K562 (cell line): Measurements from ENCODE around the gene MRPS10.

ENCODE experiments used
- ELF1 ChIP-seq: fragments of 200-800 bp; sonication (Bioruptor generic); IDR thresholded peaks from 2 replicates; pipeline ENCODE4 v1.6.1; 2016; ENCODE audit warnings: missing genetic modification characterization, missing compliant biosample characterization
- JUNB ChIP-seq: fragments of 450-650 bp; formaldehyde crosslinking; conservative IDR thresholded peaks from 2 replicates; pipeline ENCODE4 v1.4.0; 2020; ENCODE audit warnings: mild to moderate bottlenecking
- NFYB ChIP-seq: IDR thresholded peaks from 2 replicates; pipeline ENCODE4 v1.6.1; 2011; ENCODE audit warnings: mild to moderate bottlenecking, moderate library complexity; ENCODE audit not compliant: insufficient read length; ENCODE audit errors: extremely low read depth
- POU5F1 ChIP-seq: fragments of 150-350 bp; IDR thresholded peaks from 2 replicates; pipeline ENCODE4 v1.6.1; 2014; ENCODE audit warnings: borderline replicate concordance, low read length, low read depth, mild to moderate bottlenecking; ENCODE audit not compliant: partially characterized antibody
- YBX1 ChIP-seq: fragments of 450-650 bp; IDR thresholded peaks from 2 replicates; pipeline ENCODE4 v1.7.1; 2016; ENCODE audit warnings: mild to moderate bottlenecking
- TF ChIP-seq, protein P1 (sequence below), 3 experiments: IDR thresholded peaks in 2 of 3; conservative IDR thresholded peaks in 1 of 3; 2 replicates each; pipeline ENCODE4 v1.5.1; 2011 to 2012; ENCODE audit warnings: low read length in 3 of 3, mild to moderate bottlenecking in 3 of 3, control low read depth in 2 of 3, improper control_type of control experiment in 1 of 3, inconsistent platforms in 1 of 3, low read depth in 1 of 3, mixed read lengths in 1 of 3, moderate library complexity in 1 of 3; ENCODE audit not compliant: insufficient read depth in 2 of 3
- TF ChIP-seq, protein P2 (sequence below): sonication (generic); formaldehyde crosslinking; IDR thresholded peaks from 2 replicates; pipeline ENCODE4 v1.8.0; 2022; ENCODE audit warnings: mild to moderate bottlenecking, low read depth, missing genetic modification reagents

GRCh38 chr6:42175860-42176259, 41.8 kb downstream of the MRPS10 start:
- TF ChIP-seq YBX1 = no peak
- TF ChIP-seq, protein P1, sequence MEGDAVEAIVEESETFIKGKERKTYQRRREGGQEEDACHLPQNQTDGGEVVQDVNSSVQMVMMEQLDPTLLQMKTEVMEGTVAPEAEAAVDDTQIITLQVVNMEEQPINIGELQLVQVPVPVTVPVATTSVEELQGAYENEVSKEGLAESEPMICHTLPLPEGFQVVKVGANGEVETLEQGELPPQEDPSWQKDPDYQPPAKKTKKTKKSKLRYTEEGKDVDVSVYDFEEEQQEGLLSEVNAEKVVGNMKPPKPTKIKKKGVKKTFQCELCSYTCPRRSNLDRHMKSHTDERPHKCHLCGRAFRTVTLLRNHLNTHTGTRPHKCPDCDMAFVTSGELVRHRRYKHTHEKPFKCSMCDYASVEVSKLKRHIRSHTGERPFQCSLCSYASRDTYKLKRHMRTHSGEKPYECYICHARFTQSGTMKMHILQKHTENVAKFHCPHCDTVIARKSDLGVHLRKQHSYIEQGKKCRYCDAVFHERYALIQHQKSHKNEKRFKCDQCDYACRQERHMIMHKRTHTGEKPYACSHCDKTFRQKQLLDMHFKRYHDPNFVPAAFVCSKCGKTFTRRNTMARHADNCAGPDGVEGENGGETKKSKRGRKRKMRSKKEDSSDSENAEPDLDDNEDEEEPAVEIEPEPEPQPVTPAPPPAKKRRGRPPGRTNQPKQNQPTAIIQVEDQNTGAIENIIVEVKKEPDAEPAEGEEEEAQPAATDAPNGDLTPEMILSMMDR (IDR thresholded peaks at IDR 0.05 in 2 of 3, conservative IDR thresholded peaks at IDR 0.05 in 1 of 3; ENCODE audit: insufficient read depth in 2 of 3, low read depth in 1 of 3, low read length in 3 of 3) = peak; percentile 43 to 50 (median 48)
- TF ChIP-seq NFYB = no peak
- TF ChIP-seq JUNB (CRISPR knock-in tag) = no peak
- no peak for TF ChIP-seq POU5F1
- TF ChIP-seq, protein P2, sequence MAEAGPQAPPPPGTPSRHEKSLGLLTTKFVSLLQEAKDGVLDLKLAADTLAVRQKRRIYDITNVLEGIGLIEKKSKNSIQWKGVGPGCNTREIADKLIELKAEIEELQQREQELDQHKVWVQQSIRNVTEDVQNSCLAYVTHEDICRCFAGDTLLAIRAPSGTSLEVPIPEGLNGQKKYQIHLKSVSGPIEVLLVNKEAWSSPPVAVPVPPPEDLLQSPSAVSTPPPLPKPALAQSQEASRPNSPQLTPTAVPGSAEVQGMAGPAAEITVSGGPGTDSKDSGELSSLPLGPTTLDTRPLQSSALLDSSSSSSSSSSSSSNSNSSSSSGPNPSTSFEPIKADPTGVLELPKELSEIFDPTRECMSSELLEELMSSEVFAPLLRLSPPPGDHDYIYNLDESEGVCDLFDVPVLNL (CRISPR knock-in tag) = no peak
- no peak for TF ChIP-seq ELF1 (tag)
